HG03460 (cell line): ENCODE results near the gene THADA.
"Not testable (repeated sequence)": the region's sequence is repeated elsewhere in the genome, so short reads cannot be mapped to it uniquely, and the experiment has no call there.

Experiments used
- ATAC-seq: cut with Tn5 transposase; IDR thresholded peaks from one replicate; pipeline ENCODE4 v1.9.1; 2021; ENCODE audit not compliant: unreplicated experiment

THADA gene

DNA sequence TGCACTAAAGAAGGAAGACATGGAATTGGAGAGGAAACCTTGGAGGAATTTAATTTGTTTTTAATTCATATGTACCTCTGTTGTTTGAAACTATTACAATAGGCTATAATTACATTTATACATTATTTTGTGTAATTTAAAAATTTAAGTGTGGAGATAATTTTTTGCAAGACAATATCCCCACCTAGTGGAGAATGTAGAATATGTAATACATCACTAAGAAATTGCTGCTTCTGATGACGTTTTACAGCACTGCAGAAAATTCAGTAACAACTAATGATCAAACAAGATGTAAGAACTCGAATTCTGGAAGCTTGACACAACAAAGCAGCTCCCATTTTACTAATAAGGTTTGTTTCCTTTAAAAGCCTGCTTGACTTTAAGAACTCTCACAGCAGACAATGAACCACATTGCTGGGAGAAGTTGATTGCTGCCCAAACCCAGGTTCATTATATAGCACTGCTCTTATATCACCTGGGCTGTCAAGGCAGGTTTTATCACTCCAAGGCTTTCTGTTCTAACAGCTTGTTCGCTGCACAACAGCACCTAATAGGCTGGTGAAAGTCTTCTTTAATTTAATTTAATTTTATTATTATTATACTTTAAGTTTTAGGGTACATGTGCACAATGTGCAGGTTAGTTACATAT, 53.4 kb downstream of the THADA start:
- ATAC-seq = no peak

DNA sequence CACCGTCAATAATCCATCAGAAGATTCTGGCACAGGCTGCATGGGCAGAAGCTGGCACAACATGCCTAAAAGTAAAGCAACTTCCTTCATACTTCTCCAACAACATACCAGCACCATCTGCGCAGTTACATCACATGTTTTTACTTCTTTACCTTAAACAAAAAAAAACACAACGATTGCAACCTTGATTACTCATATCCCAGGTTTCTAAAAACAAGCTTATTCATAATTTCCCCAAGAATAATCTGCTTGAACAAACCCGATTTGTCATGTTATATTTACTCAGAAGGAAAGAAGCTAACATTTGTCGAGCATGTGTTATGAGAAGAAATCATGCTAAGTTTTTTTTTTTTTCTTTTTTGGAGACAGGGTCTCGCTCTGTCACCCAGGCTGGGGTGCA, 54.7 kb downstream of the THADA start:
- no peak for ATAC-seq

DNA sequence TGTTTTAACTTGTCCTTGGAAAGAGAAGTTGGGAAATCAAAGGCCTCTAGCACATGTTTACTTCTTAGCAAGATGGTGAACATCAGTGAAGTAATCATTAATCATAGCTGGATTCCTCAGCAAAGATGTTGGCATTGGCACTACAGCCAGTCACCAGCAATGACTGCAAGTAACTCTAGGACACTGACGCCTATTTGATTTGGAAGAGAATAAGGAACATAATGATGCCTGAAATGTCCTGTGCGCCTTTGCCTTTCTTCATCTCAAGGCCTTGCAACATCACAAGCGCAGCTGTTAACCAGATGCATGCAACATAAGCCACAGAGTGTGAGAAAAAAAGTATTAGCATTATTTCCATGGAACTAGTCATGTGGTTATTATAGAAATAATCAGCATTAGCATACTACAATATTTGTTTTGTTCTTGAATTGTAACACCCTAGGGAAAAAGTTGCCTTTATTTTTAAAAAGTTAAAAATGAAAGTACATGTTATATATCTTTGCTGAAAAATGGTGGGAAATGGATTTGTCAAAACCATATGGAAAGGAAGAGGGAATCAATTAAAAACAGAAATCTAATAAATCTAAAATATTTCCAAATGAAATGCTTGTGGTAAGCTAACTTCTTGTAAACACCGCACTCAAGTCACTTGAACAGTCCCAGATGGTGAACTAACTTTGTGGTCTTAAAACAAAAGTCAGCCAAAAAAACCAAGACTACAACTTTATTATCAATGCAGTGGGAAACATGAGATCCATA, 55.6 kb downstream of the THADA start:
- ATAC-seq = no peak

DNA sequence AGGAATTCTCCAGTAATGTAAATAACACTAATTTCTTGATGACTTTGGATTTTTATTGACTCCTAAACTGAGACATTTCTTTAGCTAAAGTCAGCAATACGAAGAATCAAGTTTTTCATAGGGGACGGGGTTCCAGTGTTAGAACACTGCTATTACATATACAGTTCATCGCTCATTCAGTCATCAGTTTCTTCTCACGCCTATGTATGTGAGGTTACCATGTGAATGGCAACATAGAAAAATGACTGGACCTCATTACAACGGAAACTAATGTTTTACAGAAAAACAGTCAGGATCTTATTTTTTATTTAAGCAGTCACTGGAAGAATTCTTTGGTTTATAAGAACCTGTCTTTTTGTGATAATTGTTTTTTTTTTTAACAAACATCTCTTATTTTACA, 56.4 kb downstream of the THADA start:
- ATAC-seq = no peak

DNA sequence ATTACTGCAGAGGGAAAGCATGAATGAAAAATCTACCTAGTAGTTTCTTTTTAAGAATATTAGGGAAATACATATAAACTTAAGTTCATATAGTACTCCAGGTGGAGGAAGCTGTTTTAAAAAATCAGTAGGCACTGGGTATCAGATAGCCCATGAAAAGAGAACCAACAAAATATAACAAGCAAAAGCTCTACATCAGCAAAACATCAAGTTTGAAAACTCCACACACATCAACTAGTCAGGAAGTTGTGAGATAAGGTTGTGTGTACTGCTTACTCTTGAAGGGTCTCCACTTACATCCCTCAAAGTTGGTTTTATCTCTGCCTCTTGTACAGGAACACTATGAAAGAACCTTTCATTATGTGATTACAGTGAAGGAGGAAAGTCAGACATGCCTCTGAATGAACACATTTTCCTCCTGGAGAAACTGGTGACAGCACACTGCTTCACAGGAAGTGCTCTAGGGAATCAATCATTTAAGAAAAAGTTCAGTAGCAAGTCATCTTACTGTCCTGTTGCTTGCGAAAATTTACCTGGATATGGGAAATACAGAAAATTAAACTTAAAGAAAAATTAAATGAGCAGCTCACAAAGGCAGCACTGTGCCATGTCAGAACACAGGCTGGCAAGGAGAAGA, 57.7 kb downstream of the THADA start:
- ATAC-seq = no peak

DNA sequence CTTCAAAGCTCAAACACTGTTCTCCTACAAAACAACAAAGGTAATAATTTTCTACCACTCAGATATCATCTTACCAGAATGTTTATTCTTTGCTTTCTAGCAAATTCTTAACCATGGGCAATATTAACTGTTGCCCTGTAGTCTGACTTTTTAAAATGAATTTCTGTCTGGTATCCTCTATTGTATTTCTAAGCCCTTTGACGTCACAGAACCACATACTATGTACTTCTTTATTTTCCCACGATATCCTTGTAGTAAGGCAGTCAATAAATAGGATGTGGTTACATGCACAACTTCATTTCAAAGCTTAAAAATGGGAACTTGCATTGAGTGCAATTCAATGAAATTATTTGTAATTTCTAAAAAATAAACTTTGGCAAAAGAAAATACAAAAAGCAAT, 58.7 kb downstream of the THADA start:
- ATAC-seq = no peak

DNA sequence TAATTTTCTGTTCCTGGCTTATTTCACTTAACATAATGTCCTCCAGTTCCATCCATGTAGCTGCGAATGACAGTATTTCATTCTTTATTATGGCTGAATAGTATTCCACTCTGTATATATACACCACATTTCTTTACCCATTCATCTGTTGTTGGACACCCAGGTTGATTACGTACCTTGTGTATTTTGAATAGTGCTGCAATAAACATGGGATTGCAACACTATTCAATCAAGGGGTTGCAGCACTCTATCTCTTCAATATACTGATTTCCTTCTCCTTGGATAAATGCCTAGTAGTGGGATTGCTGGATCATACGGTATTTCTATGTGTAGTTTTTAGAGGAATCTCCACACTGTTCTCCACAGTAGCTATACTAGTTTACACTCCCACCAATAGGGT, 61.3 kb downstream of the THADA start:
- ATAC-seq = no peak

DNA sequence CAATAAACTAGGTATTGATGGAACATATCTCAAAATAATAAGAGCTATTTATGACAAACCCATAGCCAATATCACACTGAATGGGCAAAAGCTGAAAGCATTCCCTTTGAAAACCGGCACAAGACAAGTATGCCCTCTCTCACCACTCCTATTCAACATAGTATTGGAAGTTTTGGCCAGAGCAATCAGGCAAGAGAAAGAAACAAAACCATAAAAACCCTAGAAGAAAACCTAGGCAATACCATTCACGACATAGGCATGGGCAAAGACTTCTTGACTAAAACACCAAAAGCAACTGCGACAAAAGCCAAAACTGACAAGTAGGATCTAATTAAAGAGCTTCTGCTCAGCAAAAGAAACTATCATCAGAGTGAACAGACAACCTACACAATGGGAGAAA, 63.3 kb downstream of the THADA start:
- not testable (repeated sequence) for ATAC-seq

DNA sequence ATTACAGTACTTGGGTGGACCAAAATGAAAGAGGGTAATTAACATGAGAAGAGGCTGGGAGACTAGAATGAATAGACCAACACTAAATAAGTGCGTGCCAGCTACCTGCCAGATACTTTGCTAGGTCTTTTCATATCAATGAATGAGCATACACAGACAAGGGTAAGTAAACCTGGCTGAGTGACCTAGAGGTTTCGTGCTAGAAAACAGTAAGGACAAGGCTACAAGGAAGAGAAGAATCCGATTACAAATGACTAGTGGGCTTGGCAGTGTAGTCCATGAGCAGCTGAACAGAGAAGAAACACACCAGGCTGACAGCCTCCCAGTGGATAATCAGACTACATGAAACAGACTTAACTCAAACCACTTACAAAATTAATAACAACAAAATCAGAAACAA, 64.6 kb downstream of the THADA start:
- ATAC-seq = no peak

DNA sequence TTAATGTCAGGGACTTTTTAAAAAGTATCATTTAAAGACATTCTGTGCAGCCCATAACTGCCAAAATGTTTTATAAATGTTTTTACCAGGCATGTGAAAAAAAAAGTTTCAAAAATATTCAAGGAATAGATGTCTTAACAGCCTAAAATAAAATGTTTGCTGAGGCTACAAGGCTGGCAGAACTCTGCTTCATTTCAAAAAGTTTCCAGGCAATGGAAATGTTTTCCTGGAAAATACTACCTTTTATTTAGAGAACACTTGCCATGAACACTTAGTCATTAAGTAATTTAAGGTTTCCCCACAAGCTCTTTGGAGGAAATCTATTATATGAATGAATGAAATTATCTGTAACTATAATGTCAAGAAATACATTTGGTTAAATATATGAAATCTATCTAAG, 68.8 kb downstream of the THADA start:
- ATAC-seq = no peak

DNA sequence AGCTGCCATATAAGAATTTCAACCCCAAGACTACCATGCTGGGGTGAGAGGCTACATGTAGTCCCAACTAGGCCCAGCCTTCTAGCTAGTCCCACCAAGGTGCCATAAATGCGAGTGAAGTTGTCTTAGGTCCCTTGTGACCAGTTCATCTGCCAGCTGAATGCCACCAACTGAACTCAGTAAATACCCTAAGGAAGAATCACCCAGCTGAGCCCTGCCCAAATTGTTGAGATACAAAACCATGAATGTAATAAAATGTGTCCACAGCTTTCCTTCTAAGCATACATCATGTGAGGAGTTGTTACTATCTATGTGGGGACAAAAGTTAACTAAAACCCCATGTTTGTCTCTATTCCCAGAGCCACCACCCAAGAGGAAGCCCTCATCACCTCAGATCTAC, 70.3 kb downstream of the THADA start:
- ATAC-seq = no peak

DNA sequence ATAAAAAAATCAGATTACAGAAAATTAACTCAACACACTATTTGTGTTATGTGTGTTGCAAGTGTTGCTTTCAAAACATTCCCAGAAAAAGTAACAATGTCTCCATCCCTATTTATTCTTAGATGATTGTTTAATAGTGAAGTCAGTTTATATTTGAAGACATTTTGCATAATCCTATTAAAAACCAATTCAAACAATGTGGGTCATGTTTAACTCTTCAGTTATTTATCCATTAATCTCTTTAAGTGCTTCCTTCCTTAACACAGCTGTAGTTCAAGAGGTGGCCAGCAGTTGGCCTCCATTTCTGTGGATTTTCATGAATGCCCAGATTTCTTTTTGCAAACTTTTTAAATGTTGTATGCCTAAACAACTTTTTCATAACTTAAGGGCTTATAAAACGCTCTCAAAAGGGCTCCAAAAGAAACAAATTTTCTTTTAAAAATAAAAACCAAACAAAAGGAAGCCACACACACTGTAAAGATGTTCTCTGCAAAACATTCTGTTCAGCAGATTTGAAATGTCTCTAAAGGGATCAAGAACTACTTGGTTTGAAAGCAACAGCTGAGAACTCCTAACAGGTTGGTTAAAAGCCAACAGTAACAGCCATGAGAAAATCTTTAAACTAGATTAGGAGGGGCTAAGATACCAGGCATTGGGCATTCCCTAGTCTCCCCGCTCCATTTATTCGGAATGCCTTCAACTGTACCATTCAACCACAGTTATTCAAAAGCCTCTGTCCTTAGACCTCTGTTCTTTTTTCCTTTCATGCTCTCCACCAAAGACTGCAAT, 71.5 kb downstream of the THADA start:
- ATAC-seq = no peak

DNA sequence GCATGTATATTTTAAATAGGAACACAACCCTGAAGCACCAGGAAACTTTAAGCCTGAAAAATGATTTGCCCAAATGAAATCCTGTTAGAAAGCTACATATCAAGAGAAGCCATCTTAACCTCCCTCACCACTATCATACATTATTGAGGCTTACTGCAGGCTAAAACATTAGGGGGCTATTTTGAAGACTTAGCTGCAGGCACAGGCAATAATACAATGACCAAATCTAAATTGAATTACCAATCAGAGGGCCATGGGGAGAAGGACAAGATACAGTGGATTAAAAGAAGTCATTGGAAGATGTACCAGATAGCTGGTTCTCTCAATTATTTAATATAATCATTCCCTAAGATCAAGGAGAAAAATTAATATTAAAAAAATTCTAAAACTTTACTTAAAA, 73.7 kb downstream of the THADA start:
- no peak for ATAC-seq

DNA sequence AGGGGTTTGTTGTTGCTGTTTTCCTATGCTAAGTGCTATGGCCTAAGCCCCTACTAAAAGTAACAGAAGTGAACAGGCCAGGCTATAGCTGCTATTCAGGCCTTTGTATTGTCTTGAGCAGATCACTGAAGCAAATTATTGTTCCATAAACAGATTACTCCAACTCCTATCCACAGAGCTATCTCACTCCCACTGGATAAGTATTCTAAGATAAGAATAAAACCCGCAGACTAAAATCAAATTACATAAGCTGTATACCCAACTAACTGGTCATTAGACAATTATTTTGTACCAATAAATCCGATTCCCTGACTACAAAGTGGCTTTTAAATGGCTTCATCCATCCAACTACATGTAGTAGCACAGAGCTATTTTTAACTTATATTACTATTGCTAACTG, 74.3 kb downstream of the THADA start:
- ATAC-seq = no peak

DNA sequence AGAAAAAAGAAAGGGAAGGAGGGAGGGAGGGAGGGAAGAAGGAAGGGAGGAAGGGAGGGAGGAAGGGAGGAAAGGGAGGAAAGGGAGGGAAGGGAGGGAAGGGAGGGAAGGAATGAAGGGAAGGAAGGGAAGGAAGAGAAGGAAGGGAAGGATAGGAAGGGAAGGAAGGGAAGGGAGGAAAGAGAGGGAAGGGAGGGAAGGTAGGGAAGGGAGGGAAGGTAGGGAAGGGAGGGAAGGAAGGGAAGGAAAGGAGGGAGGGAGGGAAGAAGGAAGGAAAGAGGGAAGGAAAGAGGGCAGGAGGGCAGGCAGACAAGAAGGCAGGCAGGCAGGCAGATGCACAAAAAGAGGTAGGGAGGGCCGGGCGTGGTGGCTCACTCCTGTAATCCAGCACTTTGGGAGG, 74.9 kb downstream of the THADA start:
- no peak for ATAC-seq

DNA sequence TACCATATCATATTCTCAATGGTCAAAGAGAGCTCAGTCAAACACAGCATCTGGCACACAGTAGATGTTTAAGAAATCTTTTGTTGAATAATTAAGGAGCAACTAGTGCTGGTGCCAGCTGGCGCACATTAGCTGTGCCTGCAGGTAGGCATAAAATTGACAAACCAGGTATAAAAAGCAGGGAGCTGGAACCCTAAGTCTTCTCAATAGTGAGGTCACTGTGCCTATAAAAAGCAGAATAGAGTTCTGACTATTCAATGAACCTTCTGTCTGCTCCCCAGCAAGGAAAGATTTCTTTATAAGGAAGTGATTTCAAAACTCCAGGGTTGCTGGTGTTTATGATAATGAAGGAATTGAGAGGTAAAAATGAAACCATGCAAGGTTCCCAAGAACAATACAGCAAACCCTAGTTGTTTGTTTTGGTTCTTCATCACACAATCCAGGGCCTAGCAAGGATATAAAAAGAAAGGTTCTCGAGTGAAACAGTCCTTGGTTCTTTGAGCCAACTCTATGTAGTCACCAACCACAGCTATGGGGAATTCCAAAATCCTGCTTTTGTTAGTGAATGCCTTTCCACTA, 76.1 kb downstream of the THADA start:
- ATAC-seq = no peak

DNA sequence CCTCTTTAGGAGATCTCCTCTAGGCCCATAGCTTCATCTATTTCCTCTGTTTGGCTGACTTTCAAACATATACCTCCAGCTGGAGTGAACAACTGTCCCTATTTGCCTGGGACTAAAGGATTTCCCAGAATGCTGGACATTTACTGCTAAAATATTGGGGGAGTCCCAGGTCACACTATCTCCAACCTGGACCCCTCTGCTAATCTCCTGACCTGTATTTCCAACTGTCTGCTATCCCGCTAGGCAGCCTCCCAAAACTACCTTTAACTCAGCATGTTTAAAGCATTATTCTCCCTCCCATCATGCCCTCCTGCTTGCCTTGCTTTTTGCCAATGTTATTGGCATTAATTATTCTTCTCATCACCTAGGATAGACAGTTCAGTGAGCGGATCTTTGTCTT, 77.1 kb downstream of the THADA start:
- ATAC-seq = no peak

DNA sequence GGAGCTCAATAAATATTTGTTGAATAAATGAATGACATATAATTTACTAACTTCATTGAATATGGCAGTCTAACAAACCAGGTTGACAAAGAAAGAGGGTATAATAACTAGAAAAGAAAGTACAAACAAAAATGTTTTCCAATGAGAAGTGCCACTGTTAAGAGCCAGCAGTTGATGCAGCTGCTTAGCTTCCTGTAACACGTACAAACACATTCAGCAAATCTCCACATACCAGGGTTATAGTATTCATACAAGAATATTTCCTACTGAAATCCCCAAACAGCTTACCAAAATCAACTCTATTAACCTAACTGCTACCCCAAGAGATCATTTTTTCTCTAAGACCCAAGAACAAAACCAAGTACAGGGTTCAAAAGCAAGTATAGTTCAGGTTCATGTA, 77.7 kb downstream of the THADA start:
- no peak for ATAC-seq

DNA sequence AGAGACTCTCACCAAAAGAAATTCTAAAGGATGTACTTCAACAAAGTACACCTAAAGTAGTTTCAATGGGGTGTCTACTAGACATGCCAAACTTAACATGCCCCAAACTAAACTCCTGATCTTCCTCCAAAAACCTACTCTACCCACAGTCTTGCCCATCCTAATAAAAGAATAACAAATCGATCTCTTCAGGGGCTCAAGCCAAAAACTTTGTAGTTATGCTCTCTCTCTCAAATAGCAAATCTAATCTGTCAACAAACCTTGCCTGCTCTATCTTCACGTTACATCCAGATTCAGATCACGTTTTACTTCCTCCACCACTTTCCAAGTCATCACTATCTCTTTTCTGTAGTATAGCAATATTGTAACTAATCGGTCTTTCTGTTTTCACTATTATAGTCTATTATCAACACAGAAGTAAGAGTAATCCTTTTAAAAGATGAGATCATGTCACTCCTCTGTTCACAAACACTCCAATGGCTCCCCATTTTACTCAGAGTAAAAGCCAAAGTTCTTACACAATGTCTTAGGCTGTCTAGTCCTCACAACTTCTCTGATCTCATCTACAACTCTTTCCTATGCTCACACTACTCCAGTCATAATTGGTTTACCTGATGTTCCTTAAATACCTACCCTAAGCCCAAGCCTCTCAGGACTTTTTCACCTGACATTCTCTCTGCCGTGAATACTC, 79.9 kb downstream of the THADA start:
- ATAC-seq = no peak

DNA sequence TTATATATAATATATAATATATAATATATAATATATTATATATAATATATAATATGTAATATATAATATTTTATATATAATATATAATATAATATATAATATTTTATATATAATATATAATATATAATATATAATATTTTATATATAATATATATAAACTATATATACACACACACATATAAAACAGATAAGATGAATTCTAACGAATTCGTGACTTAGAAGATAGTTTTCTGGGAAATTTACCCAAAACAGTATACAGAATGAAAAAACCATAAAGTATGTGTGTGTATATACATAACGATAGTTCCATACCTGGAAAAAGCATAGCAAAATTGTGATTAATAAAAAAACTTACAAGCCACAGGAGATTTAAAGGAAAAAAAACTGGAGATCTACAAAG, 80.6 kb downstream of the THADA start:
- ATAC-seq = no peak

DNA sequence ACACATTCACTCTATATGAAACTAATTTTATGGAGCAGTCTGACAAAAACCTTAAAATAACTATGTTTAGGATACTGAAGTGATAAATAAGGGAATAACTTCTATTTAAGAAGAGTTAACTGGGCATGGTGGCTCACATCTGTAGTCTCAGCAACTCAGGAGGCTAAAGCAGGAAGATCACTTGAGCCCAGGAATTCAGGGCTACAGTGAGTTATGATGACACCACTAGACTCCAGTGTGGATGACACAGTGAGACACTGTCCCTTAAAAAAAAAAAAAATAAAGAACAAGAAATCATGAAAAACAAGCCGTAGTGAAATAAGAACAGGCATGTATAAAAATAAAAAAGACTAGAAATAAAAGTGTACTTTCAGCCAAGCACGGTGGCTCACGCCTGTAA, 82.0 kb downstream of the THADA start:
- ATAC-seq = no peak
